Measurements from ENCODE around the gene USF2.
A peak's percentile ranks its signal among the peaks of the same experiment; 100 is the strongest.
"Not testable (repeated sequence)": the region's sequence is repeated elsewhere in the genome, so short reads cannot be mapped to it uniquely, and the experiment has no call there.

The USF2 gene
- total RNA-seq: 141 to 153 reads per million in 2 donors

- DNase-seq: peak; percentile 52
These were observed at the start of gene USF2 for GRCh38 chr19:35268536-35269437. Gene USF2 (plus strand): TSS chr19:35268962. CDS start chr19:35269102, 140 bp downstream.

GRCh38 chr19:35219008-35219407 is 49.8 kb upstream of the USF2 start:
- no peak for DNase-seq

DNA sequence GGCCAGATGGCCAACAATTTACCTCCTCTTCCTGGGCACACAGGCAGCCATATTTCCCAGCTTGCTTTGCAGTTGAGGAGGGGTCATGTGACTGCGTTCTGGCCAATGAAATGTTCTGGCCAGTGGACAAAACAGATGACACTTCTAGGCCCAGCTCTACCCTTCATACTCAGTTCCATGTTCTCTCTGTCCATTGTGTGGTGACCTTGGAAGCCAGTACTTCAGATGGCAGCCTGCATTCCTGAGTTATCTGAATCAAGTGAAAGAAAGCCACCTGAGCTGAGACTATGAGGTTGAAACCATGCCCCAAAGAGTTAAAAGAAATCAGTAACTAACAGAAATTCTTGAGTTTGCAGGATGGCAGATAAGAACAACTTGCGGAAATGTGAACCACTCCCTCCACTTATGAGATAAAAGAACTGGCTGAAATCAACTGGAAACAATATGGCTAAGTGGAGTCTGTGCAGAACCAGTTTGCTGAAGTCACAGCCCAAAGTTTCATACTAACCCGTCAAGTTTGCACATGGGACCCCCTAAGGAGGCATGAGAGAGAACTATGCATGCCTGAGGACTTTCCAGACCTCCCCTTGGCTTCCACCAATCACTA is 48.3 kb upstream of the USF2 start:
- no peak for DNase-seq

DNA sequence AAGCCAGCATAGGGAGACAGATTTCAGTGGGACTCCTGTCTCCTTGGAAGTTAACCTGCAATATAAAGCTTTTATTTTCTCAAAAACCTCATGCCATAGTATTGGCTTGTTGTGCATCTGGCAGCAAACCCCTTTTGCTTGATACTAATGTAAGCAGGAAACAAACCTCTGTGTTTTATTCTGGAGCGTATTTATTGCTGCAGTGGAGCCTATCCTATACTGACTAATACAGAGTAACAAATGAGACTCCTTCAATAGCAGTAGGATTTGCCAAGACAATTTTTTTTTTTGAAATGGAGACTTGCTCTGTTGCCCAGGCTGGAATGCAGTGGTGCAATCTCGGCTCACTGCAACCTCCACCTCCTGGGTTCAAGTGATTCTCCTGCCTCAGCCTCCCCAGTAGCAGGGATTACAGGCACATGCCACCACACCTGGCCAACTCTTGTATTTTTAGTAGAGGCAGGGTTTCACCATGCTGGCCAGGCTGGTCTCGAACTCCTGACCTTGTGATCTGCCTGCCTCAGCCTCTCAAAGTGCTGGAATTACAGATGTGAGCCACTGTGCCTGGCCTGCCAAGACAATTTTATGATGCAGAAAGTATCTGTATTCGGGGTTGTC is 47.7 kb upstream of the USF2 start:
- not testable (repeated sequence) for DNase-seq

DNA sequence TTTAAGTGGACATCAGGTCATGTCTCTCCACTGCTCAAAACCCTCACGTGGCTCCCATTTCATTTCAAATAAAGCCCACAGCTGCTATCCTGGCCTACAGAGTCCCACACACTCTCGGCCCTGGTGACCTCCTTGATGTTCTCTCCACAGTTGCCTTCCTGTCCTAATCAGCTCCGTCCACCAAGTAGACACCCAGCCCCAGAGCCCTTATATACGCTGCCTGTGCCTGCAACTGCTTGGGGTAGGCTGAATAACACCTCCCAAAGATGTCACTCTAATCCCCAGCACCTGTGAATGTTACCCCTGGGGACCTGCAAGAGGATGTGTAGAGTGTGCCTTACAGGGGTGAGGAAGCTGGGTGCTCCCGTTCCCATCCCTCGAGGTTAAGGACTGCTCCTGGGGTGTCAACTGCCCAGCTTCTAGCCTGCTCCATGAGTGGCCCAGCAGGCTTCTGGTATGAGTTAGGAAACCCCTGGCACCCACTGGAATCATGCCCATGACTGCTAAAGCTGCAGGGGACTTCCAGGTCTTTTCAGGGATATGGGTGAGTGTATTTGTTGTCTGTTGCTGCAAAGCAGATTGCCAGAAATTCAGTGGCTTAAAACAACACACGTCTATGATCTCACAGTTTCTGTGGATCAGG is 46.3 kb upstream of the USF2 start:
- DNase-seq: no peak

- no peak for DNase-seq
These were observed 45.5 kb upstream of the USF2 start for GRCh38 chr19:35223084-35223790.

GRCh38 chr19:35223862-35224505 is 44.8 kb upstream of the USF2 start:
- no peak for DNase-seq

DNA sequence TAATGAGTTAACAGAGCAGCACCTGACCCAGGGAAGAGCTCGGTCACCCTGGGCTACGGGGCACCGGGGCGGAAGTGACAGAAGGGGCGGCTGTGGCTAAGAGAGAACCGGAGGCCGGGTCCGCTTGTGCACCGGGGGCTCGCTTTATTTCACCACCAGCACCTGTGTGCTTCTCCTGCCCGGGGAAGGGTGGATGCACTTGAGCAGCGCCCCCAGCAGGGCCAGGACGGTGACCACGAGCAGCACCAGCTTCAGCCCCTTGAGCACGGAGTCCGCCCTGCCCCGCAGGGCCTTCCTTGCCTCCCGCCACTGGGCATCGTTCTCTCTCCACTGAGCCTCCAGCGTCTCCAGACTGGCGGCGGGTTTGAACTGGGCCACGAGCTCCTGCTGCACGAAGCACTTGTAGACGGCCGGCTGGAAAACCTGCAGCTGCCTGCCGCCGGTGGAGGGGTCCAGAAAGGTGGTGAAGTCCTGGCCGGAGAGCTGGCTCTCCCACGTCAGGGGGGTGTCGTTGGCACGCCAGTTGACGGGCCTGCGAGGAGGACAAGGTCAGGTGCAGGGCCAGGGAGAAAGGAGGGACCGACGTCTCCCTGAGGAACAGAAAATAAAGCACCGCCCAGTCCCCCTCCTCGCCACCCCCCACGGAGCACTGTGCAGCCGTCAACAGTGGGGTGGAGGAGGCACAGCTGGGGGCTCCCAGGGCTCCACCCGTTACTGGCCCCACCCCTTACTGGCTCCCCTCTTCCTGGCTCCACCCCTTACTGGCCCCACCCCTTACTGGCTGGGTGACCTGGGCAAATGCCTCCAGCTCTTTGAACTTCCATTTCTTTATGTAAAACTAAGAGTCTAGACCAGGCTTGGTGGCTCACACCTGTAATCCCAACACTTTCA is 43.8 kb upstream of the USF2 start:
- DNase-seq: no peak

DNA sequence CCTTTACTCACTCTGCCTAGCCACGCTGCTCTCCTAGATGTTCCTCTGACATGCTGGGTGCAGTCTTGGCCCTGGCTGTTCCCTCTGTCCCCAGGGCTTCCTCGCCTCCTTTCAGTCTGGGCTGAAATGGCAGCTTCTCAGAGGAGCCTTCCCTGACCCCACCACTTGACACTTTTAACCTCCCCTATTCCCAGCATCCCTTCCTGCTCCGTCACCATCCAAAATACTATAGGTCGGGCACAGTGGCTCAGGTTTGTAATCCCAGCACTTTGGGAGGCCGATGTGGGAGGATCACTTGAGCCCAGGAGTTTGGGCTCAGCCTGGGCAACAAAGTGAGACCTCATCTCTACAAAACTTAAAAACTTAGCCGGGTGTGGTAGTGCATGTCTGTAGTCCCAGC is 42.8 kb upstream of the USF2 start:
- DNase-seq: no peak

- no peak for DNase-seq
These were observed 42.0 kb upstream of the USF2 start for GRCh38 chr19:35226748-35227147.

- DNase-seq: no peak
These were observed 40.4 kb upstream of the USF2 start, which contains the start of gene FAM187B for GRCh38 chr19:35228177-35228930. Gene FAM187B (minus strand): TSS chr19:35228739. CDS start chr19:35228680, 59 bp downstream.

DNA sequence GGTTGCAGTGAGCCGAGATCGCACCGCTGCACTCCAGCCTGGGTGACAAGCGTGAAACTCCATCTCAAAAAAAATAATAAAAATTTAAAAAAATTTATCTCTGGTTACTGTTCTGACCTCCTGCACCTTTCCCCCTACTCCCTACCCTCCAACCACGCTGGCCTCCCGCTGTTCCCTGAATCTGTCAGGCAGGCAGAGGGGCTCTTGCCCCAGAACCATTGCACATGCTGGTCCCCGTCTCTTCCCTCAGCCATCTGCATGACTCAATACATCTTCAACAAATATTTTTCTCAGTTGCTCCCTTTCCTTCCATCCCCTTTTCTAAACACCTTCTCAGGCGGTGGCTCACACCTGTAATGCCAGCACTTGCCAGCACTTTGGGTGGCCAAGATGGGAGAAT is 39.2 kb upstream of the USF2 start:
- DNase-seq: no peak

DNA sequence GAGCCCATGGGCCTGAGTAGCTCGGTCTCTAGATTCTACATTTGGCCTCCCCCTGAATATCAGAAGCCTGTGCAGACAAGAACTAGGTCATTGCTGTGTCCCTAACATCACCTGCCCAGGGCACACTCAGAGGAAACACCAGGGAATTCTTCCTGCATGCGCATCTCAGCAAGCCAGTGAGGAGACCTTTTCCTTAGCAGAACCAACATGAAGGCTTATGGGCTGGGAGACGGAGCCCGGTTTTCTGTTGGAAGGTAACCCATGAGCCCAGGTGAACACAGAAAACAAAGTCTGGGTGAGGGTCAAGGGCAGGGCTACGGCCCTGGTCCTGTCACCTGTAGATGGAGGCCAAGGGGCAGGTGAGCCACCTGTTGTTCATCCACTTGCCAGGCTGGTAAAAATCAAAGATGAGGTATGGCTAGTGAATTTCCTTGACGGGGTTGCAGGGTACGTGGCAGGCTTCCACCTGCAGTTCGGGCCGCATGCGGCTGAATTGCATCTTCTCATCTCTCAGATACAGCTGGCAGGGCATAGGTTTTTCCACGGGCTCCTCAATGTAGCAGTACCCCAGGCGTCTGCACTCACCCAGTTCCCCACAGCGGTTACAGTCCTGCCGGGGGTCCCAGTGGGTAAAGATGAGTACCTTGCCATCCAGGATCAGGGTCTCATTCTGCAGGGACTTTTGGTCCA is 36.7 kb upstream of the USF2 start:
- DNase-seq: no peak

GRCh38 chr19:35232912-35233311 is 35.9 kb upstream of the USF2 start:
- DNase-seq: no peak

DNA sequence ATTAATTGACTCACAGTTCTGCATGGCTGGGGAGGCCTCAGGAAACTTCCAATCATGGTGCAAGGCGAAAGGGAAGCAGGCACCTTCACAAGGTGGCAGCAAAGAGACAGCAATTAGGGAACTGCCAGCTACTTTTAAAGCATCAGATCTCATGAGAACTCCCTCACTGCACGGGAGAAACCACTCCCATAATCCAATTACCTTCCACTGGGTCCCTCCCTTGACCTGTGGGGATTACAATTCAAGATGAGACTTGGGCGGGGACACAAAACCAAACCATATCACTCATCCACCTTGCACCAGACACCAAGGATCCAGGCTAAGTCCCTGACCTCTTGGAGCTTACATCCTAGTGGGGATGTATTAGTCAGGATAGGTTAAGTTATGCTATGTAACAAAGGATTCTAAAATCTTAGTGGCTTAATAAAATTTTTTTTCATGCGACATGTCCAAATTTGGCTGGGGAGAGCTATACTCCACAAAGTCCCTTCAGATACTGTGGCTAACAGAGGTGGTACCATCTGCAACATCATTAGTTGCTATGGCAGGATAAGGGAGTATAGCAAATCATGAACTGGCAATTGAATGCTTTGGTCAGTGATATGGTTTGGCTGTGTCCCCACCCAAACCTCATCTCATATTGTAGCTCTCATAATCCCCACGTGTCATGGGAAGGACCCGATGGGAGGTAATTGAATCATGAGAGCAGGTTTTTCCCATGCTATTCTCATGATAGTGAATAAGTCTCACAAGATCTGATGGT is 31.9 kb upstream of the USF2 start:
- DNase-seq: no peak

DNA sequence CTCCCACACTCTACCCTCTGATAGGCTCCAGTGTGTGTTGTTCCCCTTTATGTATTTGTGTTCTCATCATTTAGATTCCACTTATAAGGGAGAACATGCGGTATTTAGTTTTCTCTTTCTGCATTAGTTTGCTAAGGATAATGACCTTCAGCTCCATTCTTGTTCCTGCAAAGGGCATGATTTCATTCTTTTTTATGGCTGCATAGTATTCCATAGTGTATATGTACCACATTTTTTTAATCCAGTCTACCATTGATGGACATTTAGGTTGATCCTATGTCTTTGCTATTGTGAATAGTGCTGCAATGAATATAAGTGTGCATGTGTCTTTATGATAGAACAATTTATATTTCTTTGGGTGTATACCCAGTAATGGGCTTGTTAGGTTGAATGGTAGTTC is 29.2 kb upstream of the USF2 start:
- DNase-seq: not testable (repeated sequence)

DNA sequence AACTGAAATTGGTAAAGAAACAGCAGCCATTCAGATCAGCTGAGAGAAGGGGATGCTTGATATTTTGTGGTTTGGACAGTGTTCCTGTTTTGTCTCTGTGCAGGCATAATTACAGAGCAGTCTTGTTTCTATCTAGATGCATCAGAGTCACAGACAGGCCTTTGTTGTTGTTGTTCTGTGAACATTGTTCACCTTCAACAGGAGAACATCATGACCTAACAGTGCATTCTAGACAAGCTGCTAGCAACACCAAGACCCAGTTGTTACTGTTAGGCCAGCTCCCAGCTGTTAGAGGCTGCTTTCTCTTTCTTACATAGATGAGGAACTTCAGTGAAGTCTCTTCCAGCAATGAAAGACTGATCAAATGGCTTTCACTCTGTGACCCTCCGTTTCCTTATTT is 28.4 kb upstream of the USF2 start:
- no peak for DNase-seq

DNA sequence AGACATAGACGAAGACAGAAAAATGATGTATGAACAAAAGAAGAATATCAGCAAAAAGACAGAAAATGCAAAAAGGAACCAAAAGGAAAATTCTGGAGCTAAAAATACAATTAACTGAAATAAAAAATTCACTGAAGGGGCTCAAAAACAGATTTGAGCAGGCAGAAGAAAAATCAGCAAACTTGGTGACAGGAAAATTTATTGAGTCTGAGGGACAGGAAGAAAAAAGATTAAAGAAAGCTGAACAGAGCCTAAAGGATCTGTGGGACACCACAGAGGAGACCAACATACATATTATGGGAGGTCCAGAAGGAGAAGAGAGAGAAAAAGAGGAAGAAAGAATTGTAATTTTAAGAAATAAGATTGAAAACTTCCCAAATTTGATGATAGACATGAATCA is 27.3 kb upstream of the USF2 start:
- no peak for DNase-seq
